Posterior cingulate gyrus (tissue), 11 donors: ENCODE data around the gene MYO1B.
A peak's percentile ranks its signal among the peaks of the same experiment; 100 is the strongest.

Experiments used
- DNase-seq, 10 donors: peaks; one replicate each; pipeline versions ENCODE4 v3.0.0 to v3.0.0-alpha.2; 2020 to 2021; ENCODE audit warnings: mixed read lengths in 3 of 10
- intact Hi-C: fragments of 100-400 bp; cut with DNase I; formaldehyde crosslinking; loops from one replicate; pipeline ENCODE4 v1.15.1; 2023

MYO1B gene

DNA sequence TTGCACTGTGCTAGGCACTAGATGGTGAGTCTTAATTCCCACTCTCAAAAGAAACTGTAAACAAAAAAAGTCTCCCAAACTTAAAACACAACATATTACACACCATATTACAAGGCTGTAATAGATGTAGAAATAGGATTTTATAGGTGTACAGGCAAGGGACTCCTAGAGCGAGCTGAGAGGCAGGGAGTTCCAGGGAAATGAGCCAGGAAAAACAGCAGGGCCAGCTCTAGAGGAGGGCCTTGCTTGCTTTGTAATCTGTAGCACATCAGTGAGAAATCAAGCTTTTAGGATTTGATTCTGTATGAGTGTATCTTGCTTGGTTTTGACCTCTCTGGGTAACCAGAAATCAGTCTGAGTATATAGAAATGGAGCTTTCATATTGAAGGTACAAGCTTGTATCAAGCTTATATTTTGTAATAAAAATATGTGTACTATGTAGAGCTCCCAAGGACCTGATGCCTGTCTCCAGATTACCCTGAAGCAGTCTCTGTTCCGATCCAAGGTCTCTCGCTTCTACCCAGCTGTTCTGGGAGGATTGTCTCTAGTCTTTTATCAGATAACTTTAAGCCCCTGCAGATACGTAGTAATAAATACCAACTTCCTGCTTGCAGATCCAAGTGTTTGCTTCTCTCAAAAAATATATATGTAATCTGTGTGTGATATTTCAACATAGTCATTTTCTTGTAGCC, 73.0 kb downstream of the MYO1B start:
- intact Hi-C loops: no loop called here
- no peak for DNase-seq

- intact Hi-C loops: no loop called here
- DNase-seq: peak in 1 of 10 donors; percentile 79
These were observed 73.5 kb downstream of the MYO1B start for GRCh38 chr2:191318729-191319078.

DNA sequence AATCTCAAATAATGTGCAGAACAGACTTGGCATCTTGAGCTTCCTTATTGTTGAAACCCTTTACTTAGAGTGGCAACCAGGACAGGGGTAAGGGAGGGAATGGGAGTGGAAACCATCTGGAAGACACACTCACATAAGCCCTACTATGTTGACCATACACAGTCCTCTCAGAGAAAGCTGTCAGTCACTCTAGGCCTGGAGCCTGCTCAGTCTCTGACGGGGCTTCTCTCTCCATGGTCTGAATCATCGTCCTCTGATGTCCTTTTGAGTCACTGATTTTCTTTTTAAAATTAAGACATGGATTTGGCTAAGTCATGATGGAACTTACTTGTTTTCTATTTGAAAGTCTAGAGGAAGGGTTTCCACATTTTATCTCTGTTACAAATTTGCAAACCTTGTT, 74.0 kb downstream of the MYO1B start:
- intact Hi-C loops: no loop called here
- DNase-seq: no peak

DNA sequence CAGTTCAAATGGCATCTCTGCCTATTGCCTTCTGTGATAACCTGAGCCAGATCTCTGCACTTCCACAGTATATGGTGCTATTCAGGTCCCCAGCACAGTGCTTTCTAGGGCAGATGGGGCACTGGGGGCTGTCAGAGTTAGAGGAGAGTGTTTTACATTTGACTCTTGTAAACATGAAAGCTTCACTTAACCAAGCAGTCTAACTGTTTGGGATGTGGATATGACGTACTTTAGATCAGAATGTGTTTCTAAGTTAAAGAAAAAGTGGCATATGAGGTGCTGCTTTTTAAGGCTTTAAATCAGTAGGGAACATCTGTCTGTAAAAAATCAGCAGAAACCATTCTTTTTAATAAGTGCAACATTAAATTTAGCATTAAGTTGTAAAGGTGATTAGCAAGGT, 75.7 kb downstream of the MYO1B start:
- intact Hi-C loops: no loop called here
- DNase-seq: no peak

GRCh38 chr2:191321861-191322662, 76.9 kb downstream of the MYO1B start:
- intact Hi-C loops: no loop called here
- peak in 1 of 10 donors; percentile 10 for DNase-seq

GRCh38 chr2:191322828-191323506, 77.8 kb downstream of the MYO1B start:
- intact Hi-C loops: no loop called here
- DNase-seq: no peak

- no peak for DNase-seq
- intact Hi-C loops: no loop called here
These were observed 80.6 kb downstream of the MYO1B start for GRCh38 chr2:191325651-191326365.

GRCh38 chr2:191327484-191327883, 82.3 kb downstream of the MYO1B start:
- intact Hi-C loops: no loop called here

GRCh38 chr2:191328150-191328809, 83.1 kb downstream of the MYO1B start:
- no peak for DNase-seq
- intact Hi-C loops: no loop called here

More at GRCh38 chr2:191327484-191327883, 82.3 kb downstream of the MYO1B start:
- DNase-seq: no peak

GRCh38 chr2:191329841-191330240, 84.6 kb downstream of the MYO1B start:
- intact Hi-C loops: no loop called here
- DNase-seq: no peak

GRCh38 chr2:191333911-191334357, 88.7 kb downstream of the MYO1B start:
- intact Hi-C loops: no loop called here
- no peak for DNase-seq

GRCh38 chr2:191335875-191336464, 90.8 kb downstream of the MYO1B start:
- intact Hi-C loops: no loop called here
- DNase-seq: no peak

DNA sequence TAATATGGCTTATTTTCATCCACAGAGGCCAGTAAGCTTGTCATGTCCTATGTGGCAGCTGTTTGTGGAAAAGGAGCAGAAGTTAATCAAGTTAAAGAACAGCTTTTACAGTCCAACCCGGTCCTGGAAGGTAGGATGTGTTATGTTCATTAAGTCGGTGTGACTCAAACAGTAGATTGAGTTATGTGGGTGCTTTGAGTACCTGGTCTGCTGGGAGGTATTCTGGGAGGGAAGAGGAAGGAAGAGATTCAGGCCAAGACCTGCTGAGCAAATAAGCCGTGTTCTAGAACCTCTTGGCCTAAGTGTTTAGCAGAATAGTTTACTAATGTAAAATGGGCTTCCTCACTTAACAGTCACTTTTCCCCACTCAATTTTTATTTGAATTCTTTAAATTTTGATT, 96.2 kb downstream of the MYO1B start:
- no peak for DNase-seq
- intact Hi-C loops: no loop called here

- intact Hi-C loops: no loop called here
- DNase-seq: no peak
These were observed 98.7 kb downstream of the MYO1B start for GRCh38 chr2:191343796-191344338.

- no peak for DNase-seq
- intact Hi-C loops: no loop called here
These were observed 100.6 kb downstream of the MYO1B start for GRCh38 chr2:191345788-191346187.

DNA sequence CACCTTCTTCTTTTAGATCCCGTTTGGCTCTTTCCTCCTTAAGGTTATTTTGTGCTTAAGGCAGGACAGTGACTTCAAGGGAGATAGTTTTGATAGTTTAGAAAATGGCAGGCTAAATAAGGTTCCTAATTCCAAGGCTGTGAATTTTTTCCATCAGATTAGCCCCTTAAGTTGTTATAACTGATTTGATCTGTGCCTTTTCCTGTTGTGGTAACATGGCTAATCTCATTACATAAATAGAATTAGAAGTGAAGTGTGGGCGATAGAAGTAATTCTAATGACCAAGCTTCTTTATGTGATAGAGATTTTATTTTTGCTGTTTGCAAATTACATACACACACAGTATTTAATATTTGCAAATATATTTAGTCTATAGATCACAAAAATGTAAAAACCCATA, 102.0 kb downstream of the MYO1B start:
- intact Hi-C loops: no loop called here
- DNase-seq: no peak

DNA sequence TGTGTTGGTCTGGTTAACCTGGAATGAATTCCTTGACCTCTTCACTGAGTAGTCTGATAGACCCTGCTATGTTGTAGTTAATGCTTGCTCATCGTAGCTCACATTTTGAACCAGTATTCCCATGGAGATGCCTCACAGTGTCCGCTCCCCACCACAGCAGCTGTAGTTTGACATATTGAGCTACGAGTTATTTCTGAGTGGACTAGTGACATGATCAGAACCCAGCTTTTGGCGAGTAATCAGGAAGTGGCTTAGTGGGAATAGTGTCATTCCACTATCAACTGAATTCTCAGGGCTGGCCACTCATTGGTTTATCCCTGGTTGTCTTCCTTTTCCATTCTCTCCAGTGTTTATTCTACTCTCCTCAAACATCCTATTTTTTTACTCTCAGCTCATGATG, 102.7 kb downstream of the MYO1B start:
- intact Hi-C loops: no loop called here

GRCh38 chr2:191349990-191350389, 104.8 kb downstream of the MYO1B start:
- intact Hi-C loops: no loop called here
- DNase-seq: no peak

More for the DNA sequence above, 102.7 kb downstream of the MYO1B start:
- DNase-seq: no peak

- intact Hi-C loops: no loop called here
- DNase-seq: no peak
These were observed 105.6 kb downstream of the MYO1B start for GRCh38 chr2:191350826-191351225.

- DNase-seq: no peak
- intact Hi-C loops: no loop called here
These were observed 106.1 kb downstream of the MYO1B start for GRCh38 chr2:191351298-191351697.
